Lung (tissue), 12 donors: Measurements from ENCODE around the gene USP34. TPM values are rescaled to one million over a fixed set of nuclear protein-coding genes. Genes with fewer than 3 reads are reported as not detected.

ENCODE experiments used
- ATAC-seq: fragments of 200-7000 bp; cut with Tn5 transposase; one replicate; pipeline ENCODE4 v1.9.1; 2020; ENCODE audit warnings: moderate number of reproducible peaks; ENCODE audit not compliant: insufficient read depth, low FRiP score
- DNase-seq, 3 donors: peaks; one replicate each; pipeline ENCODE4 v3.0.0-alpha.2; 2013 to 2017
- H3K27ac ChIP-seq, 2 donors: one replicate each; pipeline ENCODE4 v1.5.1; 2013; ENCODE audit warnings: mild to moderate bottlenecking in 2 of 2, moderate library complexity in 2 of 2, control low read depth in 1 of 2, inconsistent platforms in 1 of 2, low read depth in 1 of 2, low read length in 1 of 2
- H3K27me3 ChIP-seq, 3 donors: one replicate each; pipeline ENCODE4 v1.5.1; 2013; ENCODE audit warnings: low read length in 2 of 3; ENCODE audit not compliant: control insufficient read depth in 3 of 3, insufficient read depth in 3 of 3
- H3K36me3 ChIP-seq, 4 donors: one replicate each; pipeline ENCODE4 v1.5.1; 2013; ENCODE audit warnings: low read length in 4 of 4, mild to moderate bottlenecking in 1 of 4, moderate library complexity in 1 of 4; ENCODE audit not compliant: control insufficient read depth in 4 of 4, insufficient read depth in 4 of 4
- H3K4me1 ChIP-seq, 5 donors: one replicate each; pipeline ENCODE4 v1.5.1; 2013; ENCODE audit warnings: low read length in 5 of 5, mild to moderate bottlenecking in 2 of 5, moderate library complexity in 1 of 5; ENCODE audit not compliant: control insufficient read depth in 5 of 5, insufficient read depth in 5 of 5
- H3K4me3 ChIP-seq: one replicate; pipeline ENCODE4 v1.5.1; 2013; ENCODE audit warnings: mild to moderate bottlenecking, control low read depth, moderate library complexity
- H3K9ac ChIP-seq, 2 donors: one replicate each; pipeline ENCODE4 v1.5.1; 2013; ENCODE audit warnings: low read length in 2 of 2, control low read depth in 1 of 2; ENCODE audit not compliant: insufficient read depth in 1 of 2
- H3K9me3 ChIP-seq, 4 donors: one replicate each; pipeline ENCODE4 v1.5.1; 2013; ENCODE audit warnings: low read length in 3 of 4, mild to moderate bottlenecking in 1 of 4, moderate library complexity in 1 of 4; ENCODE audit not compliant: control insufficient read depth in 4 of 4, insufficient read depth in 3 of 4
- CTCF ChIP-seq: IDR thresholded peaks from 2 replicates; pipeline ENCODE4 v1.5.1; 2012; ENCODE audit warnings: mild to moderate bottlenecking; ENCODE audit errors: control extremely low read depth, extremely low read depth
- WGBS, 2 donors: extraction: QIAGEN DNeasy Blood & Tissue Kit; methylation state at CpG; one replicate each; pipeline ENCODE4 v1.1.7; 2013; 5-methylcytosine and 5-hydroxymethylcytosine counted together
- polyA plus RNA-seq, 2 donors: library from polyadenylated mRNA; stranded (reverse); fragments of 200-250 nt; gene quantifications; one replicate each; pipeline ENCODE4 v1.2.1, GENCODE V29; 2013
- total RNA-seq, 2 donors: library from RNA; depleted of rRNA in 1 of 2; stranded (reverse); fragments of >200 nt in 1 of 2; gene quantifications; one replicate each; pipeline ENCODE4 v1.2.1, GENCODE V29; 2014 to 2021
- donor health status: control.
- donor health status: control.
- donor health status: Bipolar disorder and iron deficiency.
- donor health status: healthy.
- donor health status: DM: yes; HTN: yes; CAD: no.

The USP34 gene
- total and polyA plus RNA-seq, 4 donors: 38.7 to 233 (median 67.8) TPM

GRCh38 chr2:61338447-61338846 is 132.4 kb downstream of the USP34 start:
- no peaks in the 10 kb centered on the region for H3K4me1 ChIP-seq
- no peak for TF ChIP-seq CTCF
- H3K27me3 ChIP-seq: no peaks in the 10 kb centered on the region
- no peak overlapping the region for H3K4me3 ChIP-seq
- no peak overlapping the region for H3K27ac ChIP-seq
- no peak overlapping the region for H3K9ac ChIP-seq
- no peaks in the 10 kb centered on the region for H3K9me3 ChIP-seq
- ATAC-seq (no peak), DNase-seq (no peak)
- H3K36me3 ChIP-seq: peaks cover 3 to 31% (median 8%) of the 10 kb centered on the region in 4 donors

GRCh38 chr2:61335187-61335586 is 135.7 kb downstream of the USP34 start:
- ATAC-seq (no peak), DNase-seq (no peak)
- H3K4me1 ChIP-seq: no peaks in the 10 kb centered on the region
- H3K9me3 ChIP-seq: no peaks in the 10 kb centered on the region
- peaks cover under 1 to 27% (median 8%) of the 10 kb centered on the region in 4 donors for H3K36me3 ChIP-seq
- WGBS, 2 donors: 90 to 93% methylated on average over 3 of the region's 3 CpGs
- H3K27me3 ChIP-seq: no peaks in the 10 kb centered on the region
- H3K27ac ChIP-seq: no peak overlapping the region
- H3K4me3 ChIP-seq: no peak overlapping the region
- no peak overlapping the region for H3K9ac ChIP-seq
- no peak for TF ChIP-seq CTCF

- ATAC-seq (no peak), DNase-seq (no peak)
- no peaks in the 10 kb centered on the region for H3K4me1 ChIP-seq
- H3K4me3 ChIP-seq: no peak overlapping the region
- H3K27me3 ChIP-seq: no peaks in the 10 kb centered on the region
- peaks cover 5 to 33% (median 10%) of the 10 kb centered on the region in 4 donors for H3K36me3 ChIP-seq
- no peaks in the 10 kb centered on the region for H3K9me3 ChIP-seq
- no peak for TF ChIP-seq CTCF
- 55 to 84% methylated on average over 2 of the region's 2 CpGs for WGBS, 2 donors
- H3K27ac ChIP-seq: no peak overlapping the region
- peak overlapping the region in 1 of 2 donors; percentile 23 for H3K9ac ChIP-seq
These were observed 136.4 kb downstream of the USP34 start for GRCh38 chr2:61334466-61334865.

GRCh38 chr2:61328707-61329251 is 142.1 kb downstream of the USP34 start:
- peaks cover 0 to 26% (median 12%) of the 10 kb centered on the region in 4 donors for H3K36me3 ChIP-seq
- peak; percentile 37 for ATAC-seq
- WGBS, 2 donors: 72 to 83% methylated on average over 11 of the region's 11 CpGs

More at GRCh38 chr2:61328707-61329251, 142.1 kb downstream of the USP34 start:
- no peak for TF ChIP-seq CTCF
- H3K4me3 ChIP-seq: no peak overlapping the region
- no peak overlapping the region for H3K9ac ChIP-seq
- H3K27ac ChIP-seq: no peak overlapping the region
- DNase-seq: peak in 1 of 3 donors; percentile 3
- no peaks in the 10 kb centered on the region for H3K4me1 ChIP-seq
- H3K27me3 ChIP-seq: no peaks in the 10 kb centered on the region
- no peaks in the 10 kb centered on the region for H3K9me3 ChIP-seq
